Mucosa of descending colon (tissue), 3 donors: Measurements from ENCODE around the gene OTUD4. TPM values are rescaled to one million over a fixed set of nuclear protein-coding genes. Genes with fewer than 3 reads are reported as not detected.
"Not testable (repeated sequence)": the region's sequence is repeated elsewhere in the genome, so short reads cannot be mapped to it uniquely, and the experiment has no call there.

Experiments
- ATAC-seq: fragments of 200-7000 bp; cut with Tn5 transposase; one replicate; pipeline ENCODE4 v1.9.1; 2020; ENCODE audit warnings: mild to moderate bottlenecking, moderate library complexity
- DNase-seq, 3 donors: peaks; one replicate each; pipeline ENCODE4 v3.0.0-alpha.2; 2020
- H3K36me3 ChIP-seq: fragments of 200-600 bp; one replicate; pipeline ENCODE4 v1.8.0; 2021; ENCODE audit warnings: low read depth, mild to moderate bottlenecking
- H3K4me1 ChIP-seq: fragments of 200-600 bp; one replicate; pipeline ENCODE4 v1.8.0; 2021; ENCODE audit warnings: low read depth, mild to moderate bottlenecking
- H3K4me3 ChIP-seq: fragments of 200-600 bp; one replicate; pipeline ENCODE4 v1.8.0; 2021; ENCODE audit warnings: mild to moderate bottlenecking
- H3K9me3 ChIP-seq: fragments of 200-600 bp; one replicate; pipeline ENCODE4 v1.8.0; 2021; ENCODE audit warnings: mild to moderate bottlenecking
- intact Hi-C, 2 donors: fragments of 100-400 bp; cut with DNase I in 1 of 2; cut with micrococcal nuclease in 1 of 2; formaldehyde crosslinking; loops; one replicate each; pipeline versions ENCODE4 v1.11.0 to v1.11.1; 2022; cut with DNase I, micrococcal nuclease
- total RNA-seq, 3 donors: library from RNA; stranded (reverse); fragmentation: NEBNext Ultra II Directional in 2 of 3; extraction: Animal tissue kit (Norgen Biotek cat#: 25700) in 2 of 3; gene quantifications; one replicate each; pipeline versions ENCODE4 v1.2.1 to v1.2.4, GENCODE V29; 2021 to 2023
- TF ChIP-seq, protein P1 (sequence below): fragments of 200-600 bp; IDR thresholded peaks from one replicate; pipeline ENCODE4 v1.8.0; 2022; ENCODE audit warnings: antibody characterized with exemption, mild to moderate bottlenecking
- donor health status: DM: no; HTN: no; CAD: no; lungs with moderate emphysema.
- donor health status: DM: no; HTN: no; CAD: no.
- donor health status: DM: no; HTN: yes; CAD: no.

OTUD4 gene
- total RNA-seq, 3 donors from 2014 or later = 29.9 to 52.9 (median 38.4) TPM

- Histone ChIP-seq H3K4me1 (no peaks in the 10 kb centered on the region), H3K4me3 (no peak overlapping the region), H3K9me3 (no peaks in the 10 kb centered on the region), H3K36me3 (peaks cover 3% of the 10 kb centered on the region)
- DNase-seq = no peak
- no peak for ATAC-seq
- intact Hi-C loops = no loop called here
- TF ChIP-seq, protein P1, sequence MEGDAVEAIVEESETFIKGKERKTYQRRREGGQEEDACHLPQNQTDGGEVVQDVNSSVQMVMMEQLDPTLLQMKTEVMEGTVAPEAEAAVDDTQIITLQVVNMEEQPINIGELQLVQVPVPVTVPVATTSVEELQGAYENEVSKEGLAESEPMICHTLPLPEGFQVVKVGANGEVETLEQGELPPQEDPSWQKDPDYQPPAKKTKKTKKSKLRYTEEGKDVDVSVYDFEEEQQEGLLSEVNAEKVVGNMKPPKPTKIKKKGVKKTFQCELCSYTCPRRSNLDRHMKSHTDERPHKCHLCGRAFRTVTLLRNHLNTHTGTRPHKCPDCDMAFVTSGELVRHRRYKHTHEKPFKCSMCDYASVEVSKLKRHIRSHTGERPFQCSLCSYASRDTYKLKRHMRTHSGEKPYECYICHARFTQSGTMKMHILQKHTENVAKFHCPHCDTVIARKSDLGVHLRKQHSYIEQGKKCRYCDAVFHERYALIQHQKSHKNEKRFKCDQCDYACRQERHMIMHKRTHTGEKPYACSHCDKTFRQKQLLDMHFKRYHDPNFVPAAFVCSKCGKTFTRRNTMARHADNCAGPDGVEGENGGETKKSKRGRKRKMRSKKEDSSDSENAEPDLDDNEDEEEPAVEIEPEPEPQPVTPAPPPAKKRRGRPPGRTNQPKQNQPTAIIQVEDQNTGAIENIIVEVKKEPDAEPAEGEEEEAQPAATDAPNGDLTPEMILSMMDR = no peak
Measured at GRCh38 chr4:145155268-145155870, 25.0 kb downstream of the OTUD4 start.

- DNase-seq = peak in 1 of 3 donors; percentile 23
- TF ChIP-seq, protein P1 = no peak
- peak; percentile 59 for ATAC-seq
- no peaks in the 10 kb centered on the region for H3K4me1 ChIP-seq
- H3K9me3 ChIP-seq = no peaks in the 10 kb centered on the region
- intact Hi-C loops = no loop called here
- peaks cover 4% of the 10 kb centered on the region for H3K36me3 ChIP-seq
- H3K4me3 ChIP-seq = no peak overlapping the region
Measured at GRCh38 chr4:145154573-145154972, 25.8 kb downstream of the OTUD4 start.

DNA sequence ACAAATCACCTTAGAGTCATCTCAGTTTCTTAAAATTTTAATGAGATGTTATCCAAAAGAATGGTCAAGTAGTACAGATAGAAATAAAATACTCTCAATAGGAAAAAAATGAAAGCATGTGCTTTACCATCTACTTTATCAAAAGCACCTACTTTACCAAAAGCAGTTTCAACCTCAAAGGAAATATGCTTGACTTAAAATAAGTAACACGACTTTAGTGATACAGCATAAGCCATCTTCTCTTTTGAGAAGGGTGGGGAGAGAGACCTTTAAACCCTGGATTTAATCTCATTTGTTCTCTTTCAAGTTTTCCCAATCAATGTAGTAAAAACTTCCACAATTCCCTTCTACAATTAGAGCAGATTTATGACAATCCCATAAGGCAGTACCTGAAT, 26.5 kb downstream of the OTUD4 start:
- peaks cover 10% of the 10 kb centered on the region for H3K36me3 ChIP-seq

GRCh38 chr4:145153181-145153903, 27.0 kb downstream of the OTUD4 start:
- DNase-seq = no peak

More for the DNA sequence above, 26.5 kb downstream of the OTUD4 start:
- ATAC-seq (no peak), DNase-seq (no peak)
- H3K4me1 ChIP-seq = no peaks in the 10 kb centered on the region
- H3K9me3 ChIP-seq = no peaks in the 10 kb centered on the region
- TF ChIP-seq, protein P1 = no peak
- intact Hi-C loops = no loop called here
- H3K4me3 ChIP-seq = no peak overlapping the region

DNA sequence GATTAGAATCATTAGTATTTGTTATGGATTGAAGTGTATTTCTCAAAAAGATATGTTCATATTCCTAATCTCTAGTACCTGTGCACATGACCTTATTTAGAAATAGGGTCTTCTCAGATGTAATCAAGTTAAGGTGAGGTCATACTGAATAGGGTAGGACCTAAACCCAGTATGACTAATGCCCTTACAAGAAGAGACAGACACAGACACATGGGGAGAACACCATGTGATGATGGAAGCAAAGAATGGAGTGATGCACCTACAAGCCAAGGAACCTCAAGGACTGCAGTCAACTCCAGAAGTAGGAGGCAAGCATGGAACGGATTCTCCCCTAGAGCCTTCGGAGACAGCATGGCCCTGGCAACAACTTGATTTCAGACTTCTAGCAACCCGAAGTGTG, 31.4 kb downstream of the OTUD4 start:
- Histone ChIP-seq H3K36me3 (peaks cover 11% of the 10 kb centered on the region), H3K4me3 (no peak overlapping the region), H3K4me1 (no peaks in the 10 kb centered on the region), H3K9me3 (no peaks in the 10 kb centered on the region)
- no peak for ATAC-seq
- intact Hi-C loops = no loop called here
- TF ChIP-seq, protein P1 = no peak
- no peak for DNase-seq

More at GRCh38 chr4:145153181-145153903, 27.0 kb downstream of the OTUD4 start:
- TF ChIP-seq, protein P1 = no peak
- no peaks in the 10 kb centered on the region for H3K9me3 ChIP-seq
- ATAC-seq = no peak
- no peaks in the 10 kb centered on the region for H3K4me1 ChIP-seq
- H3K4me3 ChIP-seq = no peak overlapping the region
- peaks cover 11% of the 10 kb centered on the region for H3K36me3 ChIP-seq
- intact Hi-C loops = no loop called here

- H3K4me3 ChIP-seq, H3K4me1 ChIP-seq, H3K9me3 ChIP-seq, intact Hi-C loops, ATAC-seq, DNase-seq: not testable (repeated sequence)
- H3K36me3 ChIP-seq = peaks cover 17% of the 10 kb centered on the region
Measured at GRCh38 chr4:145136219-145136618, 44.2 kb downstream of the OTUD4 start.
